ENCODE measurements around the gene FBXL16. TPM values are rescaled to one million over a fixed set of nuclear protein-coding genes. Genes with fewer than 3 reads are reported as not detected.

The FBXL16 gene
- total RNA-seq, 1 experiment from 2014 or later, result not detected

GRCh38 chr16:741986-742629, 36.5 kb upstream of the FBXL16 start:
- Histone ChIP-seq H3K27ac (no peak overlapping the region), H3K4me1 (replicated peaks) (peaks cover 13% of the 10 kb centered on the region), H3K9me3 (replicated peaks) (no peaks in the 10 kb centered on the region), H3K36me3 (peaks cover 17% of the 10 kb centered on the region), H3K27me3 (replicated peaks) (peaks cover 9% of the 10 kb centered on the region; the same call in 1 of the 2 replicates), H3K4me3 (no peak overlapping the region)
- no peak for DNase-seq (ENCODE audit: low read depth in 1 of 2, low spot score in 2 of 2)

- Histone ChIP-seq H3K36me3 (peaks cover 27% of the 10 kb centered on the region), H3K27ac (peak within 1 kb of the TSS; percentile 33), H3K9me3 (replicated peaks) (no peaks in the 10 kb centered on the region), H3K27me3 (replicated peaks) (peaks cover 9% of the 10 kb centered on the region; the same call in 1 of the 2 replicates), H3K4me1 (replicated peaks) (peaks cover 13% of the 10 kb centered on the region), H3K4me3 (peak within 1 kb of the TSS; percentile 85)
- peak; percentile 82 to 87 for DNase-seq (ENCODE audit: low read depth in 1 of 2, low spot score in 2 of 2)
Measured at GRCh38 chr16:740764-741505, 35.3 kb upstream of the FBXL16 start, which contains the start of gene CIAO3. CIAO3 (minus strand) TSS chr16:740997; CDS start chr16:740985, 12 bp downstream.

GRCh38 chr16:740459-740763, 34.8 kb upstream of the FBXL16 start:
- no peak for DNase-seq (ENCODE audit: low read depth in 1 of 2, low spot score in 2 of 2)
- Histone ChIP-seq H3K9me3 (replicated peaks) (no peaks in the 10 kb centered on the region), H3K4me1 (replicated peaks) (peaks cover 13% of the 10 kb centered on the region), H3K4me3 (peak overlapping the region; percentile 85), H3K27ac (peak overlapping the region; percentile 33), H3K27me3 (replicated peaks) (peaks cover 9% of the 10 kb centered on the region; the same call in 1 of the 2 replicates), H3K36me3 (peaks cover 33% of the 10 kb centered on the region)

GRCh38 chr16:739560-740458, 34.2 kb upstream of the FBXL16 start:
- Histone ChIP-seq H3K4me1 (replicated peaks) (peaks cover 13% of the 10 kb centered on the region), H3K4me3 (peak overlapping the region; percentile 85), H3K27me3 (replicated peaks) (peaks cover 6% of the 10 kb centered on the region; the same call in 1 of the 2 replicates), H3K9me3 (replicated peaks) (no peaks in the 10 kb centered on the region), H3K27ac (no peak overlapping the region), H3K36me3 (peaks cover 39% of the 10 kb centered on the region)
- DNase-seq (ENCODE audit: low read depth in 1 of 2, low spot score in 2 of 2), result no peak

GRCh38 chr16:736936-737481, 31.4 kb upstream of the FBXL16 start:
- Histone ChIP-seq H3K4me3 (no peak overlapping the region), H3K4me1 (replicated peaks) (peaks cover 13% of the 10 kb centered on the region), H3K9me3 (replicated peaks) (no peaks in the 10 kb centered on the region), H3K27me3 (replicated peaks) (no peaks in the 10 kb centered on the region), H3K36me3 (peaks cover 60% of the 10 kb centered on the region), H3K27ac (no peak overlapping the region)
- DNase-seq (ENCODE audit: low read depth in 1 of 2, low spot score in 2 of 2), result no peak

- Histone ChIP-seq H3K9me3 (replicated peaks) (no peaks in the 10 kb centered on the region), H3K4me1 (replicated peaks) (peaks cover 10% of the 10 kb centered on the region), H3K36me3 (peaks cover 60% of the 10 kb centered on the region)
Measured at GRCh38 chr16:735982-736453, 30.4 kb upstream of the FBXL16 start.

GRCh38 chr16:734981-735881, 29.6 kb upstream of the FBXL16 start:
- peaks cover 6% of the 10 kb centered on the region for H3K4me1 ChIP-seq (replicated peaks)
- H3K36me3 ChIP-seq, result peaks cover 57% of the 10 kb centered on the region
- no peak overlapping the region for H3K27ac ChIP-seq
- H3K27me3 ChIP-seq (replicated peaks), result no peaks in the 10 kb centered on the region
- no peaks in the 10 kb centered on the region for H3K9me3 ChIP-seq (replicated peaks)
- H3K4me3 ChIP-seq, result no peak overlapping the region
- no peak for DNase-seq (ENCODE audit: low read depth in 1 of 2, low spot score in 2 of 2)

More at GRCh38 chr16:735982-736453, 30.4 kb upstream of the FBXL16 start:
- Histone ChIP-seq H3K27ac (no peak overlapping the region), H3K27me3 (replicated peaks) (no peaks in the 10 kb centered on the region), H3K4me3 (no peak overlapping the region)
- no peak for DNase-seq (ENCODE audit: low read depth in 1 of 2, low spot score in 2 of 2)

- Histone ChIP-seq H3K36me3 (peaks cover 57% of the 10 kb centered on the region), H3K4me3 (no peak overlapping the region), H3K27ac (no peak overlapping the region), H3K4me1 (replicated peaks) (no peaks in the 10 kb centered on the region), H3K9me3 (replicated peaks) (no peaks in the 10 kb centered on the region), H3K27me3 (replicated peaks) (no peaks in the 10 kb centered on the region)
- no peak for DNase-seq (ENCODE audit: low read depth in 1 of 2, low spot score in 2 of 2)
Measured at GRCh38 chr16:734208-734980, 28.8 kb upstream of the FBXL16 start.

GRCh38 chr16:733382-734207, 28.0 kb upstream of the FBXL16 start:
- no peak for DNase-seq (ENCODE audit: low read depth in 1 of 2, low spot score in 2 of 2)
- Histone ChIP-seq H3K4me3 (no peak overlapping the region), H3K9me3 (replicated peaks) (no peaks in the 10 kb centered on the region), H3K27me3 (replicated peaks) (no peaks in the 10 kb centered on the region), H3K4me1 (replicated peaks) (peaks cover 1% of the 10 kb centered on the region), H3K27ac (no peak overlapping the region), H3K36me3 (peaks cover 51% of the 10 kb centered on the region)

GRCh38 chr16:732936-733335, 27.3 kb upstream of the FBXL16 start:
- DNase-seq (ENCODE audit: low read depth in 1 of 2, low spot score in 2 of 2), result no peak
- Histone ChIP-seq H3K36me3 (peaks cover 48% of the 10 kb centered on the region), H3K27me3 (replicated peaks) (0 out of 2 replicates have a peak, but pooled peaks cover 2% of the 10 kb centered on the region), H3K9me3 (replicated peaks) (no peaks in the 10 kb centered on the region), H3K4me1 (replicated peaks) (peaks cover 7% of the 10 kb centered on the region), H3K4me3 (no peak overlapping the region), H3K27ac (no peak overlapping the region)

- Histone ChIP-seq H3K9me3 (replicated peaks) (no peaks in the 10 kb centered on the region), H3K4me1 (replicated peaks) (peaks cover 12% of the 10 kb centered on the region), H3K27ac (no peak overlapping the region), H3K4me3 (no peak overlapping the region), H3K27me3 (replicated peaks) (peaks cover 7% of the 10 kb centered on the region; the same call in 1 of the 2 replicates), H3K36me3 (peaks cover 44% of the 10 kb centered on the region)
- DNase-seq (ENCODE audit: low read depth in 1 of 2, low spot score in 2 of 2), result no peak
Measured at GRCh38 chr16:732332-732731, 26.7 kb upstream of the FBXL16 start.
